Measurements from ENCODE around the gene ADAM21.
"Not testable (repeated sequence)": the region's sequence is repeated elsewhere in the genome, so short reads cannot be mapped to it uniquely, and the experiment has no call there.

Gene ADAM21

GRCh38 chr14:70451874-70452273, at the start of gene ADAM21:
TSS of gene ADAM21 (plus strand) at chr14:70452174. CDS start at chr14:70457500, 5,326 bp downstream.
- DNase-seq (ENCODE audit: low read depth): no peak
- Histone ChIP-seq H3K4me3 (ENCODE audit: low read length) (no peak within 1 kb of the TSS), H3K27me3 (replicated peaks; ENCODE audit: control insufficient read depth, insufficient read depth, low read length) (no peaks in the 10 kb centered on the region), H3K36me3 (ENCODE audit: control insufficient read depth, insufficient read depth, low read length, severe bottlenecking) (no peaks in the 10 kb centered on the region), H3K9me3 (ENCODE audit: control insufficient read depth, low read length) (no peaks in the 10 kb centered on the region), H3K4me1 (ENCODE audit: control insufficient read depth, insufficient read depth, low read length) (no peaks in the 10 kb centered on the region), H3K9ac (ENCODE audit: low read length) (no peak within 1 kb of the TSS)

DNA sequence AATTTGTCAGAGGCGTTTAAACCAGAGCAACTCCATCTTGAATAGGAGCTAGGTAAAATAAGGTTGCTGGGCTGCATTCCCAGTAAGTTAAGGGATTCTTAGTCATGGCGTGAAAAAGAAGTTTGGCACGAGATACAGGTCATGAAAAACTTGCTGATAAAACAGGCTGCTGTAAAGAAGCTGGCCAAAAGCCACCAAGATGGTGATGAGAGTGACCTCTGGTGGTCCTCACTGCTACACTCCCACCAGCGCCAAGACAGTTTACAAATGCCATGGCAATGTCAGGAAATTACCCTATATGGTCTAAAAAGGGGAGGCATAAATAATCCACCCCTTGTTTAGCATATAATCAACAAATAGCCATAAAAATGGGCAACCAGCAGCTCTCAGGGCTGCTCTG, 48.6 kb upstream of the ADAM21 start:
- H3K9me3 ChIP-seq (ENCODE audit: control insufficient read depth, low read length); H3K36me3 ChIP-seq (ENCODE audit: control insufficient read depth, insufficient read depth, low read length, severe bottlenecking); H3K4me3 ChIP-seq (ENCODE audit: low read length); H3K27me3 ChIP-seq (replicated peaks; ENCODE audit: control insufficient read depth, insufficient read depth, low read length); H3K4me1 ChIP-seq (ENCODE audit: control insufficient read depth, insufficient read depth, low read length); H3K9ac ChIP-seq (ENCODE audit: low read length); DNase-seq (ENCODE audit: low read depth): not testable (repeated sequence)

GRCh38 chr14:70406216-70406615, 45.8 kb upstream of the ADAM21 start:
- H3K9ac ChIP-seq (ENCODE audit: low read length); H3K4me1 ChIP-seq (ENCODE audit: control insufficient read depth, insufficient read depth, low read length); H3K9me3 ChIP-seq (ENCODE audit: control insufficient read depth, low read length); H3K27me3 ChIP-seq (replicated peaks; ENCODE audit: control insufficient read depth, insufficient read depth, low read length); H3K4me3 ChIP-seq (ENCODE audit: low read length); DNase-seq (ENCODE audit: low read depth); H3K36me3 ChIP-seq (ENCODE audit: control insufficient read depth, insufficient read depth, low read length, severe bottlenecking): not testable (repeated sequence)

- Histone ChIP-seq H3K4me3 (ENCODE audit: low read length) (no peak overlapping the region), H3K4me1 (ENCODE audit: control insufficient read depth, insufficient read depth, low read length) (peaks cover 3% of the 10 kb centered on the region), H3K36me3 (ENCODE audit: control insufficient read depth, insufficient read depth, low read length, severe bottlenecking) (no peaks in the 10 kb centered on the region), H3K9ac (ENCODE audit: low read length) (no peak overlapping the region), H3K9me3 (ENCODE audit: control insufficient read depth, low read length) (no peaks in the 10 kb centered on the region), H3K27me3 (replicated peaks; ENCODE audit: control insufficient read depth, insufficient read depth, low read length) (no peaks in the 10 kb centered on the region)
- no peak for DNase-seq (ENCODE audit: low read depth)
Observed at GRCh38 chr14:70407621-70408020, 44.4 kb upstream of the ADAM21 start.

DNA sequence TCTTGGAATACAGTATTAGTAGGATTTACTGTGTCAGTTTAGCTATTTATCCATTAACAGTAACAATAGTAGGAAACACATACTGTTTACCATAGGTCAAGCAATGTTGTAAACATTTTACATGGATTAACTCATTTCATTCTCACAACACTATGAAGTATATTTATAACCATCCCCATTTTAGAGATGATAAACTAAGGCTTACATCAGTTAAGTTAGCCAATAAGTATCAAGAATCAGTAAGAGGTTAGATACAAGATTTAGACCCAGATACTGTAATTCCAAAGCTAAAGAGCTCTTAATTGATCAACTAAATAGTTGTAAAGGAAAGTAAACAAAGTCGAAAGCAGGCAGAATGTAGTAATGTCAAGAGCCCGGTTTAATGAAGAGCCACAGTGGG, 36.2 kb upstream of the ADAM21 start:
- H3K9ac ChIP-seq (ENCODE audit: low read length): no peak overlapping the region
- no peaks in the 10 kb centered on the region for H3K4me1 ChIP-seq (ENCODE audit: control insufficient read depth, insufficient read depth, low read length)
- H3K36me3 ChIP-seq (ENCODE audit: control insufficient read depth, insufficient read depth, low read length, severe bottlenecking): no peaks in the 10 kb centered on the region
- DNase-seq (ENCODE audit: low read depth): peak; percentile 11
- H3K4me3 ChIP-seq (ENCODE audit: low read length): peak overlapping the region; percentile 99
- no peaks in the 10 kb centered on the region for H3K27me3 ChIP-seq (replicated peaks; ENCODE audit: control insufficient read depth, insufficient read depth, low read length)
- no peaks in the 10 kb centered on the region for H3K9me3 ChIP-seq (ENCODE audit: control insufficient read depth, low read length)

DNA sequence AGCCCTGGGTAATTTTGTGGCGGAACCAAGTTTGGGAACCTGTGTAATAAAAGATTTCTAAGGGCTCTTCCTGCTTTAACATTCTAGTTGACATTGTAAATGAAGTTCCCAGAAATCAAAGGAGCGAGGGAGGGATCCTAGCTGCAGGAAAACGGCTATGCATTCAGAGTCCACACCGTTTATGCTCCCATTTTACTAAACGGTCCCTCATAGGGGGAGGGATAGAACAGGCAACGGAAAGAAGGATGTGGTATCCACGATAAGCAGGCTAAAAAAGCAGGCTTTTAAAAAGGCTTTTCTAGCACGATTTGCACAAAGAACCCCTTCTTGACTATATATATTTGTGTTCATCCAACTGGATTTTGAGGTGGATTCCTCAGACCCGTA, 35.6 kb upstream of the ADAM21 start:
- Histone ChIP-seq H3K9ac (ENCODE audit: low read length) (peak overlapping the region; percentile 91), H3K4me3 (ENCODE audit: low read length) (peak overlapping the region; percentile 99), H3K9me3 (ENCODE audit: control insufficient read depth, low read length) (no peaks in the 10 kb centered on the region), H3K27me3 (replicated peaks; ENCODE audit: control insufficient read depth, insufficient read depth, low read length) (no peaks in the 10 kb centered on the region), H3K4me1 (ENCODE audit: control insufficient read depth, insufficient read depth, low read length) (no peaks in the 10 kb centered on the region), H3K36me3 (ENCODE audit: control insufficient read depth, insufficient read depth, low read length, severe bottlenecking) (no peaks in the 10 kb centered on the region)
- peak; percentile 53 for DNase-seq (ENCODE audit: low read depth)

DNA sequence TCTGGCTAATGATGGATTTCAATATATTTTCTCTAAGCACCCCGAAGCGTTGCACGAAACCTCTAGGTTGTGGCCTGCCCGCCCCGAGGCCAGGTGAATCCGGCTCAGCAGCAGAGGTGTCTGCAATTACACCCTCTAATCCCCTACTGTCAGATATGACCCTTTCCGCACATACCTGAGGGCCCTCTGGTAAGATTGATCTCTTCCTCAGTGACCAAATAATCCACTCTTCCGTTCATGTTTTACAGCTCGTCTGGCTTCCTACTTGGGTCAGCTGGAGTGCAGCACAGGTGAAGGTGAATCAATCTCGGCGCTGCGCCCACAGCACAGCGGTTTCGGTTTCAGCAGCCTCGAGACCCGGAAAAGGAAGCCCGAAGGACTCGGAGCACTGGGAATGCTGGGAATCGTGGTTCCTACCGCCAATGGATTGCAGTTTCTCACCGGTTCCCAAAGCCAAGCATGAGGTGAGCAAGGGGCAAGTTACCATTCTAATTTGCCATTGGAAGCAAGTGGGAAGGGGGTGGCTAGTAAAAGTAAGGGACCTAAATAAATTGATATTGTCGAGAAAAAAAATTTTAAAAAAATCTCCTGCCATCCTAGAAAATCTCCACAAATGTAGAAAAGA, 35.1 kb upstream of the ADAM21 start, which contains the start of gene SYNJ2BP:
SYNJ2BP (minus strand) TSS at position 366 of the 625 bp plus-strand sequence; CDS start at position 239, 127 bp downstream.
- Histone ChIP-seq H3K9ac (ENCODE audit: low read length) (peak within 1 kb of the TSS; percentile 91), H3K36me3 (ENCODE audit: control insufficient read depth, insufficient read depth, low read length, severe bottlenecking) (no peaks in the 10 kb centered on the region), H3K27me3 (replicated peaks; ENCODE audit: control insufficient read depth, insufficient read depth, low read length) (no peaks in the 10 kb centered on the region), H3K4me3 (ENCODE audit: low read length) (peak within 1 kb of the TSS; percentile 99), H3K9me3 (ENCODE audit: control insufficient read depth, low read length) (no peaks in the 10 kb centered on the region), H3K4me1 (ENCODE audit: control insufficient read depth, insufficient read depth, low read length) (no peaks in the 10 kb centered on the region)
- peak; percentile 85 for DNase-seq (ENCODE audit: low read depth)

DNA sequence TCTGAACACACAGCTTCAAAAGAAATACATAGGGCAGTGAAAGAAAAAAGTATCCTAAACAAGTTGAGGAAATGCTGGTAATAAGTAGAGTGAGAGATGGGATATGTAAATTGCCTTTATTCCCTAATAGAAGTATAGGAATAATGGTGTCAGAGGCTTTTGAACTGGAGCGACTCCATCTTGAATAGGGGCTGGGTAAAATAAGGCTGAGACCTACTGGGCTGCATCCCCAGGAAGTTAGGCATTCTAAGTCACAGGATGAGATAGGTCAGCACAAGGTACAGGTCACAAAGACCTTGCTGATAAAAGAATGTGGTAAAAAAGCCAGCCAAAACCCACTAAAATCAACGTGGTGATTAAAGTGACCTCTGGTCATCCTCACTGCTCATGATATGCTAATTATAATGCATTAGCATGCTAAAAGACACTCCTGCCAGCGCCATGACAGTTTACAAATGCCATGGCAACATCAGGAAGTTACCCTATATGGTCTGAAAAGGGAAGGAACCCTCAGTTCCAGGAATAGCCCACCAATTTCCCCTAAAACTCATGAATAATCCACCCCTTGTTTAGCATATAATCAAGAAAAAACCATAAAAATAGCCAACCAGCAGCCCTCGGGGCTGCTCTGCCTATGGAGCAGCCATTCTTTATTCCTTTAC, 32.6 kb upstream of the ADAM21 start:
- H3K4me1 ChIP-seq (ENCODE audit: control insufficient read depth, insufficient read depth, low read length); H3K9me3 ChIP-seq (ENCODE audit: control insufficient read depth, low read length); H3K4me3 ChIP-seq (ENCODE audit: low read length): not testable (repeated sequence)

DNA sequence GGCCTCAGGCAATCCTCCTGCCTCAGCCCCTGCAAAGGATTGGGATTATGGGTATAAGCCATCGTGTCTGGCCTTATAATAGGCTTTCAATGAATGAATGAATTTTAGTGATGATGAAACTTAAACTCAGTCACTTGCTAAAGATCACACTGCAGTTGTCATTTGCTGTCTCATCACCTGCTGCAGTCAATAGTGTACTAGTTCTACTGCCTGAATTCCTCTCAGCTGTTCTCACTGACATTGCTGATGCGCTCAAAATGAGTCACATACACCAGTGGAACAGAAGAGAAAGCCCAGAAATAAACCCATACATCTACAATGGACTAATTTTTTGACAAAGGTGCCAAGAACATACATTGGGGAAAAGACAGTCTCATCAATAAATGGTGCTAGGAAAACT, 29.4 kb upstream of the ADAM21 start:
- no peaks in the 10 kb centered on the region for H3K27me3 ChIP-seq (replicated peaks; ENCODE audit: control insufficient read depth, insufficient read depth, low read length)
- peaks cover under 1% of the 10 kb centered on the region for H3K9me3 ChIP-seq (ENCODE audit: control insufficient read depth, low read length)
- H3K4me3 ChIP-seq (ENCODE audit: low read length): no peak overlapping the region
- H3K9ac ChIP-seq (ENCODE audit: low read length): no peak overlapping the region
- no peak for DNase-seq (ENCODE audit: low read depth)
- no peaks in the 10 kb centered on the region for H3K4me1 ChIP-seq (ENCODE audit: control insufficient read depth, insufficient read depth, low read length)
- no peaks in the 10 kb centered on the region for H3K36me3 ChIP-seq (ENCODE audit: control insufficient read depth, insufficient read depth, low read length, severe bottlenecking)

More for the DNA sequence above, 32.6 kb upstream of the ADAM21 start:
- H3K36me3 ChIP-seq (ENCODE audit: control insufficient read depth, insufficient read depth, low read length, severe bottlenecking); DNase-seq (ENCODE audit: low read depth); H3K27me3 ChIP-seq (replicated peaks; ENCODE audit: control insufficient read depth, insufficient read depth, low read length); H3K9ac ChIP-seq (ENCODE audit: low read length): not testable (repeated sequence)

GRCh38 chr14:70425354-70425753, 26.6 kb upstream of the ADAM21 start:
- Histone ChIP-seq H3K4me3 (ENCODE audit: low read length) (no peak overlapping the region), H3K27me3 (replicated peaks; ENCODE audit: control insufficient read depth, insufficient read depth, low read length) (no peaks in the 10 kb centered on the region), H3K36me3 (ENCODE audit: control insufficient read depth, insufficient read depth, low read length, severe bottlenecking) (no peaks in the 10 kb centered on the region), H3K9me3 (ENCODE audit: control insufficient read depth, low read length) (peaks cover 6% of the 10 kb centered on the region), H3K4me1 (ENCODE audit: control insufficient read depth, insufficient read depth, low read length) (no peaks in the 10 kb centered on the region), H3K9ac (ENCODE audit: low read length) (no peak overlapping the region)
- DNase-seq (ENCODE audit: low read depth): no peak

DNA sequence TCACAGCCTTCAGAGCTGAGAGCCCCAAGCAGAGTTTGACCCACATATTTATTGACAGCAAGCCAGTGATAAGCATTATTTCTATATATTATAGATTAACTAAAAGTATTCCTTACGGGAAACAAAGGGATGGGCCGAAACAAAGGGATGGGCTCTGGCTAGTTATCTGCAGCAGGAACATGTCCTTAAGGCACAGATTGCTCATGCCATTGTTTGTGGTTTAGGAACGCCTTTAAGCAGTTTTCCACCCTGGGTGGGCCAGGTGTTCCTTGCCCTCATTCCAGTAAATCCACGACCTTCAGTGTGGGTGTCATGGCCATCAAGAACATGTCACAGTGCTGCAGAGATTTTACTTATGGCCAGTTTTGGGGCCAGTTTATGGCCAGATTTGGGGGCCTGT, 25.4 kb upstream of the ADAM21 start:
- not testable (repeated sequence) for H3K4me1 ChIP-seq (ENCODE audit: control insufficient read depth, insufficient read depth, low read length); DNase-seq (ENCODE audit: low read depth); H3K4me3 ChIP-seq (ENCODE audit: low read length); H3K9ac ChIP-seq (ENCODE audit: low read length); H3K36me3 ChIP-seq (ENCODE audit: control insufficient read depth, insufficient read depth, low read length, severe bottlenecking); H3K27me3 ChIP-seq (replicated peaks; ENCODE audit: control insufficient read depth, insufficient read depth, low read length)
- H3K9me3 ChIP-seq (ENCODE audit: control insufficient read depth, low read length): peaks cover 13% of the 10 kb centered on the region

All from adipocyte (in vitro differentiated cells).